ENCODE measurements around the gene PNMA3.
"Not testable (repeated sequence)": the region's sequence is repeated elsewhere in the genome, so short reads cannot be mapped to it uniquely, and the experiment has no call there.

The PNMA3 gene

GRCh38 chrX:153055871-153056749, at the start of gene PNMA3:
Gene PNMA3 (plus strand): TSS chrX:153056470. CDS start chrX:153057056, 586 bp downstream.
- DNase-seq = no peak

- DNase-seq = not testable (repeated sequence)
Observed at GRCh38 chrX:153017174-153017573, 39.1 kb upstream of the PNMA3 start.

GRCh38 chrX:153019166-153019565, 37.1 kb upstream of the PNMA3 start:
- no peak for DNase-seq

GRCh38 chrX:153026501-153026900, 29.8 kb upstream of the PNMA3 start:
- not testable (repeated sequence) for DNase-seq

- not testable (repeated sequence) for DNase-seq
Observed at GRCh38 chrX:153028487-153028886, 27.8 kb upstream of the PNMA3 start.

- DNase-seq = no peak
Observed at GRCh38 chrX:153029162-153029561, 27.1 kb upstream of the PNMA3 start.

- DNase-seq = no peak
Observed at GRCh38 chrX:153029875-153030274, 26.4 kb upstream of the PNMA3 start.

- DNase-seq = no peak
Observed at GRCh38 chrX:153030801-153031200, 25.5 kb upstream of the PNMA3 start.

- DNase-seq = peak; percentile 29
Observed at GRCh38 chrX:153032397-153033118, 23.7 kb upstream of the PNMA3 start.

- DNase-seq = no peak
Observed at GRCh38 chrX:153049093-153049492, 7.2 kb upstream of the PNMA3 start.

GRCh38 chrX:153052534-153052933, 3.7 kb upstream of the PNMA3 start:
- no peak for DNase-seq

- no peak for DNase-seq
Observed at GRCh38 chrX:153057281-153057680, 1.0 kb downstream of the PNMA3 start.

- no peak for DNase-seq
Observed at GRCh38 chrX:153059191-153060094, 3.2 kb downstream of the PNMA3 start.

GRCh38 chrX:153060095-153060445, 3.8 kb downstream of the PNMA3 start:
- no peak for DNase-seq

GRCh38 chrX:153061732-153062131, 5.5 kb downstream of the PNMA3 start:
- no peak for DNase-seq

- no peak for DNase-seq
Observed at GRCh38 chrX:153063315-153063714, 7.0 kb downstream of the PNMA3 start.

- DNase-seq = no peak
Observed at GRCh38 chrX:153064061-153064460, 7.8 kb downstream of the PNMA3 start.

GRCh38 chrX:153065389-153065788, 9.1 kb downstream of the PNMA3 start:
- no peak for DNase-seq

GRCh38 chrX:153066402-153066801, 10.1 kb downstream of the PNMA3 start:
- DNase-seq = not testable (repeated sequence)

GRCh38 chrX:153071909-153072583, 15.8 kb downstream of the PNMA3 start, which contains the start of gene PNMA6A:
Gene PNMA6A (plus strand): TSS chrX:153072454. CDS start chrX:153073063, 609 bp downstream.
- DNase-seq = not testable (repeated sequence)

- DNase-seq = not testable (repeated sequence)
Observed at GRCh38 chrX:153073331-153073730, 17.1 kb downstream of the PNMA3 start.

- no peak for DNase-seq
Observed at GRCh38 chrX:153074262-153074899, 18.1 kb downstream of the PNMA3 start.
